NCI-H526 (cell line): ENCODE data around the gene WDFY4.

Experiments used
- DNase-seq, 2 experiments: peaks; one replicate each; lab custom pipeline; 2025; lab: John Stamatoyannopoulos, UW

Gene WDFY4

DNA sequence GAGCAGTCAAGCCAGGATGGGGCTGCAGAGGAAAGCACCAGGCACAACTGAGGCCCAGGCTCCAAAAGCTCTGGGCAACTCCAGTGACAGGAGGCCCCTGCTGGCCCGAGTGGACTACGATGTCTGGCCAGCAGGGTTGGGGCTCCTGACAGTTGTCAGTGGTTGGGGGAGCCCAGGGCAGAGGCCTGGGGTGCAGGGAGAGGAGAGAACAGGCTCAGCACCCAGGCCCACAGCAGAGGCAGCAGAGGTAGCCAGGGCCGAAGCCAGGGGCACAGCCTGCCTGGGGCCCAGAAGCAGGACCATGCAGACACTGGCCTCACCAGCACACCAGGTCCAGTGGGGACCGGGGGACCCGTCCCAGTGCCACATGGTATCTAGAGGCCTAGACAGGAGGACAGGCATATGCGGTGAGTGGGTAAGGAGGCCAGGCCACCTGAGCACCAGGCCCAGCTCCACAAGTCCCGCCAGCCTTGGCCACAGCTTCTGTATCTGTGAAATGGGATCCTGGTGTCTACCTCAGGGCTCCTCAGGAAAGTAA lies 301.0 kb downstream of the WDFY4 start:
- DNase-seq: no peak

DNA sequence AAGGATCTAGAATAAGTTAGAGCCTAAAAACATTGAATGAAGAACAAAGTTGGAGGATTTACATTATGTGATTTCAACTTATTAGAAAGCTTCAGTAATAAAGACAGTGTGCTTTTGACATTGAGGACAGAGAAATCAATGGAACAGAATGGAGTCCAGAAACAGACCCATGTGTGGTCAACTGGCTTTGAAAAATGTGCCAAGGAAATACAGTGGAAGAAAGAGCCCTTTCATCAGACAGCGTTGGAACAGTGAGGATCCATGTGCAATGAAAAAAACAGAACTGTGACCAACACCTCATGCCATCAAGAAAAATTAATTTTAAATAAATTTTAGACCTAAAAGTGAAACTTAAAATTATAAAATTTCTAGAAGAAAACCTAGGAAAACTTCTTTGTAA lies 305.6 kb downstream of the WDFY4 start:
- DNase-seq: no peak

DNA sequence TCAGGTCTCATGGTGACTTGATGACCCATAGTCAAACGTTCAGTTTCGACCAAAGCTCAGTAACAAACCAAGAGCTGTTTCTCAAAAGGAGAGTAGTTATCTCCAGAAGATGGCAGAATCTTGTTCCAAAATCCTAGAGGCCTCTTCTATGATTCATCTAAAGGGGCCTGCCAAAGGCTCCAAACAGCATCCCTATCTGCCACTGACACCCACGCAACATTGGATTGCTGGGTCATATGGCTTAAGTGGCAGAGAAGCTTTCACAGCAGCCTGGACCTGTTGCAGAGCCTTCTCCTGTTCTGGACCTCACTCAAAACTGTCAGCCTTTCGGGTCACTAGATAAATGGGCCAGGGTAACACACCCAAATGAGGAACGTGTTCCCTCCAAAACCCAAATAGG lies 309.0 kb downstream of the WDFY4 start:
- no peak for DNase-seq

DNA sequence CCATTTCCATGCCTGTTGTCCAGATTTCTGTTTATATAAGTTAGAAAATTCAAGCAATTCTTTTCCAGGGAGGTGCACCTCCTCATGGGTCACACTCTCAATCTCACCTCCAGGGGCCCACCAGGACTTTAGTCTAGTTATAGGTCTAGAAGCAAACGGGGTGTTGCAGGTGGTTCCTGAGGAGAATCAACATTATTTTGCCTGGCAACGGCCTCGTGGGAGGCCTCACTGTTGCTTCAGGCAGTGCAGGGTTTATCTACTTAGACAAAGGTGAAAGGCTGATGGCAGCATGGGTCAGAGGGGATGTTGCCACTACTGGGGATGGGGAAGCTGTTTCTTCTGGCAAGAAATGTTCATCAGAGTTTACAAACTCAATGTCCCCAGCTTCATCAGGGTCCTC lies 311.7 kb downstream of the WDFY4 start:
- DNase-seq: no peak

DNA sequence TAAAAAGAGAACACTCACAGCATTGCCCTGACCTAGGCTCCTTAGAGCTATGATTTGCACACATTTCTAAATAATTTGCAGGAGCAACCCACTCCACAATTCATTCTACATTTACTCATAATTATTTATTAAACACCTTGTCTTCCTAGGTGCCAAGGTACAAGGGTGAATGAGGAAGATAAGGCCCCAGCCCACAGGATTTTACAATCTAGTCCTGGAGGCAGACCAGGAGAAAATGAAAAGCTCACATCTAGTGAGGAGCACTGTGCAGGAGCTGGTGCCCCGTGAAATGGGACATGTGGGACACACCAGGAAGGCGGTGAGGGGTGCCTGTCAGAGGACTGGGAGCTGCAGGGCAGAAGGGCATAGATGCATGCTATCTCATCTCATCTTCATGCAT lies 314.7 kb downstream of the WDFY4 start:
- DNase-seq: no peak

DNA sequence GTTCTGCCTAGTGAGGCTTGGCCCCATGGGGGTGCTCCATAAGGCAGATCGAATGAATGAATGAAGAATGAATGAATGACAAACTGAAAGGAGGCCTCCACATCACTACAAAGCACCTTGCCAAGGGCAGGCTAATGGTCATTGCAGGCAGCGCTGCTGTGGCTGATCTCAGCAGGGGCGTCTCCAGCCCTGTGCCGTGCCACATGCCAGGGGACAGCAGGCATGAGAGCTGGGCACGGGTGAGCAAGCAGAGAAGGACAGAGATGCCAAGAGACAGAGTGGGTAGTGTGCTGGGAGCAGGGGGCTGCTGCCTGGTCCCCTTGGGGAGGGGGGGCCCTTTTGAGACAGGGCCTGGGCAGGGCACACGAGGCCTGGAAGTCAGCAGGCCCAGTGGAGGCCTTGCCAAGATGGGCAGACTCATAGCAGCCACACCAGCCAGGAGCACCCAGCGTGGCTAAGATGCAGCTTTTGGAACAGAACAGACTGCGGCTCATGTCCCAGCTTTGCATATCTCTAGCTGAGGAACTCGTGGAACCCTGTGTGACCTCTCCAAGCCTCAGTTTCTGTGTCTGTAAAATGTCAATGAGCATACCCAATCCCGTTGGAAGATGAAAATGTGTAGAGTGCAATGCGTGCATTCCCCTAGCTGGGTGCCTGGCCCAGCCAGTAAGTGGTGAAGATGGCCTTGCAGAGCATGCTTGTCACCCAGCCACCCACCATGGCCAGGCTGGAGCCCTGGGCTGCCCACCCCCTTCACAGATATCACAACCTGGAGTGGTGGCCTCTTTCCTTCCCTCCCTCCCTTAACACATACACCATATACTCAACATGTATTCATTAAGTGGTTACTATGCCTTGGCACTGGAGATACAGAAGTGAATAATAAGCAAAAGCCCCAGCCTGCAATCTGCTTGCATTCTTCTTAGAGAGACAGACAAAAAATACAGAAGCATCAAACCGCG lies 316.0 kb downstream of the WDFY4 start:
- DNase-seq: no peak

DNA sequence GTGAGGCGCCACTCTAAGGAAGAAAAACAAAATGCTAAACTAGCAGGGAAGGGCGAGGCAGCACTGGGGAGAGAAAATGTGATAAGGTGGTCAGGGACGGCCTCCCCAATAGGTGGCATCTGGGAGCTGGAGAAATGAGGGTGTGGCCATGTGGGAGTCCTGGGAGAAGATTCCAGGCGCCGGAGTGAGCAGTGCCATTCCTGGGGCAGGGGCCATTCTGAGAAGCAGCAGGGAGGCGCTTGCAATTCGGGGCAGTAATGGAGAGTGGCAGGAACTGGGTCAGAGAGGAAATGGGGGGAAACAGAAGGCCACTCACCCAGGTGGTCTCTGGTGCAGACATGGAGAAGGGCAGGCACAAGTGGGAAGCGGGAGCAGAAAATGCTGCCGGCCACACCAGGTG lies 316.7 kb downstream of the WDFY4 start:
- DNase-seq: peak in 1 of 2 experiments; percentile 34

DNA sequence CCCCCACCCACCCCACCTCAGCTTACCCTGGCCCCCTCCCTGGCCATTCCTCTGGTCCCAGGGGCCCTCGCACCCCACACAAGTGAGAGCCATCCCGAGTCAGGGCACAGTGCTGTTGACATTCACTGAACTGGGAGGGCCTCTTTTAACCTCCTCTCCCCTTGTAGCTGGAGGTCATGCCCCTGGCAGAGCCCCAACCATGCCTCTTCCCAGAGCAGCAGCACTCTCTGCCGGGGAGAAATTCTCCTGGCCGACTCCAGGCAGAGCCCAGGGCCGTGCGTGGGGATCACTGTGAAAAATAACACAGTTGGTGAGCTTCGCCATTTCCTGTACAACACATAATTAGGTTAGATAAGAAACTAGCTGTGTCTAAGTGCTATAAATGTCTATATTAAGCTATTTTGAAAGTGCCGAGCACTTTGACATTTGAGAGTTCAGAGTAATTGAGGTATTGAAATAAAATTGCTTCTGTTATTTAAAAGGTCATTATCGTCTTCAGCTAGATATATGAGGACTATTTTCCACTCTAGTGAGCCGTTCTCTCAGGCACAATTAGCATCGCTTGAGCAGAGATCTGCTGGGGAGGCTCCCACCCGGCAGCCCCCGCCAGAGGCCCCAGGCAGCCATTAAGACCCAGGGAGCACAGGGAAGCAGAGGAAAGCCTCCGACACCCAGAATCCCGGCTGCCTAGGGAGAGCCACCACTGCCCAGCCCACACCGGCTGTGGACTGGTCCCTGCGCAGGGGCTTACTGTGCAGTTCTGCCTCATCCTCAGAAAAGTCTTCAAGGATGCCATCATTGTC lies 317.4 kb downstream of the WDFY4 start:
- no peak for DNase-seq

DNA sequence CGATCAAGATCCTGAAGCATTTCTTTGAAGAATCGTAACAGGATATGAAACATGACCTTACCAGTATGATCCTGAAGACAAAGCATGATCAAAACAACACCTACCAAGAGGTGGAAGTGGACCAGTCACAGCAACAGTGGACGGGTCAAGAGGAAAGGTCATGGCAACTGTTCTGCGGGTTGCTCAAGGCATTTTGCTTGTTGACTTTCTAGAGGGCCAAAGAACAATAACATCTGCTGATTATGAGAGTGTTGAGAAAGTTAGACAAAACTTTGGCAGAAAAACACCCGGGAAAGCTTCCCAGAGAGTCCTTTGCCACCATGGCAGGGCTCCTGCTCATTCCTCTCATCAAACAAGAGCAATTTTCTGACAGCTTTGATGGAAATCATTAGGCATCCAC lies 320.6 kb downstream of the WDFY4 start:
- DNase-seq: no peak

DNA sequence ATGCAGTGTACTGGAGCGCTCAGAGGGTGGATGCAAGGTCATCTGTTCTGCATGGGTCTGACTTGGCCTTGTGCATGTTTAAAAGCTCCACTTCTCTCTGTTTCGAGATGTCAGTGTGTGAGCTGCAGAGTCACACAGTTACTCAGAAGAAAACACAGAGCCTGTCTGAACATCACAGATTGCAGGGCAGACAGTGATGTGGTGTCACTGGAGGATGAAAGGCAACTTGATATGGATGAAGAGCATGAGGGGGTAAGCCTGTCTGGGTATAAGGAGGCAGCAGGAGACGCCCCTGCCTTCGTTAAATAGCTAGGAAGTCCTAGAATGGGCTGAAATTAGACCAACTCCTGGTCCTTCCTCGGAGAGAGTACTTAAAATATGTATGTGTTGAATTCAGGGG lies 322.5 kb downstream of the WDFY4 start:
- DNase-seq: no peak

DNA sequence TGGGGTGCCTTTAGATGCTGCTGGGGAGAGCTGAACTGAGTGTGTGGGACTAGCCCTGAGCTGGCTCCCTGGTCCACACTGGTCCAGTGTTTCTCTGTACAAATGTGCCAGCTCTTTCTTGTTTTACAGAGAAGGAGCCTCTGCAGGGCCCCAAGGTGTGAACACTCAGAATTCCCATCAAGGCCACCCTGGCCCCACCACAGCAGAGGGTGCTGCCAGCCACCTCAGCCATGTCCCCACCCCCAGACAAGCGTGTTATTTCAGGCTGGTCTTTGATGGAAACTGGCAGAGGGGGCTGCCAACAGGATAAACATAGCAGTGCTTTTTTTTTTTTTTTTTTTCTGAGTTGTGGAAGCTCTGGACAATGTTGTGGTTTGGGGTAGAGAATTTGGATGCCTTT lies 323.4 kb downstream of the WDFY4 start:
- DNase-seq: no peak

DNA sequence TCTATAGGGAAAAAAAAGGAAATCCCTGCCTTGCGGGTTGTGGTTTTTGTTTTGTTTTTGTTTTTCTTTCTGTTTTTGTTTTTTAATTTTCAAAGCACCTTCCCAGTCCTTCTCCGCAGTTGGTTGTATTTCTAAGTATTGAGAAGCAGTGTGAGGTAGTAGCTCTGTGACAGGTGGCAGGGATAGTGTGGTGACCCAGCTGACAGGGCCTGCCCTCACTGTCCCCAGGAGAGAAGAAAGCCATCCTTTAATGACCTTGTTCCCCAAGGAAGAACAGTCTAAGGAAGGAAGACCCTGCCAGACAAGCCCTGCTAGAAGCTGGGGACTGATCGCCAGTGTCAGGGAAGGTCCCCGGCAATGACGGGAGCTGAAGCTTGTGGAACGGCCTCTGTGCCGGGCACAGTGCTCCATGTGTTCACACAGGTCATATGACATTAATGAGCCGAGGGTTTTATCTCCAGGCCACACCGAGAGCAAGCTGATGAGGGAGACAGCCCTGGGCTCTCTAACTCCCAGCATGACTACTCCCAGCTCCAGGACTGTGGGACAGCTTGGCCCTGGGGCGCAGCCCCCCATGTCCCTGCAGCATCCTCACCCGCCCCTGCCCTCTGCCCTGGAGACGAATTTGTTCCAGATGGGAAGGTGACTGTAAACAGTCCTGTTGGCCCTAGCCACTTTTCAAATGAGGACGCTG lies 324.0 kb downstream of the WDFY4 start:
- no peak for DNase-seq

DNA sequence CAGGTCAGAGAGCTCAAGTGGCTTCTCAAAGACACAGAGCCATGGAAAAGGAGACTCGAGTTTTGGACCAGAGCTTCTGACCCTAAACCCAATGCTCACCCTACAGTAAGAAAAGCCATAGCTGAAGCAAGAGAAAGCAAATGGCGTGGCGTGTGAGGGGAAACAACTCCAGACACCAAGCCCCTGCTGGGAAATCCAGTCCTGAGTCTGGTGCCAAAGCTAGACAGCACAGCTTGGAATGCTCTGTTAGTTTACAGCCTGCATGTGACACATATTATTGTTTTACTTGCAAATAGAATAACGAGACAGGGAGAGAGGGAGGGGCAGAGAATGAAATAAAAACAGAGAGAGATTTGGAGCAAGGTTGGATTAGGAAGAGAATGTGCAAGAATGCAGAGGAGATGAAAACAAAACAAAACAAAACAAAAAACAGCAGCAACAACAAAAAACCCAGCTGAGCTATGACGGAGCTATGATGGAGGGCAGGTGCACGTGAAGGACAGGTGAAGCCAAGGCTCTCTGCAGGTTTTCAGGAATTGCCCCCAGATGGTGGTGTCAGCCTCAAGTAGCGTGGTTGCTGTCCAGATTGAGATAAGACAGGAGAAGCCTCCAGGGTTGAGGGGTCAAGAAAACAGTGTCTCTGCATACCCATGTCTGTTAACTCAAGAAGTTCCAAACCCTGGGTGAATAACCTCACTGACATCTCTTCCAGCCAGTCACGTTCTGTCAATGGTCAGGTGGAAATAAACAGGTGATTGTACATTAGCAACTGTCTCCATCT lies 324.7 kb downstream of the WDFY4 start:
- peak in 1 of 2 experiments; percentile 44 for DNase-seq

DNA sequence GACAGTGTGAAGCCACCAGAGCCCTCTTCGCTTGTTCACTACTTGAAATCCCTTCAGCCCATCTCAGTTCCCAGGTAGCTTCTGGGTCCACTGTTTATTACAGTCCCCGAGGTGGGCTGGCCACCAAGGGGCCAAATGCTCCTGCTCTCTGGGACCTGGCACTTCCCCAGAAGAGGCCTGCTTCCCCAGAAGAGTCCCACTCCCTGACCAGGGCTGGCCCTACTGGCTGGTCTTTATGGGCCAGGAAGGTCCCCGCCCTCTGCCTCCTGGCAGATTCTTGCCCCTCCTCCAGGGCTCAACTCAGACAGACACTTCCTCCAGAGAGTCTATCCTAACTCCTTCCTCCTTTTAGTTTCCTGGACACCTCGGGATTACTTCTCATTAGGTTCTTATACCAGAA lies 325.6 kb downstream of the WDFY4 start:
- DNase-seq: no peak

DNA sequence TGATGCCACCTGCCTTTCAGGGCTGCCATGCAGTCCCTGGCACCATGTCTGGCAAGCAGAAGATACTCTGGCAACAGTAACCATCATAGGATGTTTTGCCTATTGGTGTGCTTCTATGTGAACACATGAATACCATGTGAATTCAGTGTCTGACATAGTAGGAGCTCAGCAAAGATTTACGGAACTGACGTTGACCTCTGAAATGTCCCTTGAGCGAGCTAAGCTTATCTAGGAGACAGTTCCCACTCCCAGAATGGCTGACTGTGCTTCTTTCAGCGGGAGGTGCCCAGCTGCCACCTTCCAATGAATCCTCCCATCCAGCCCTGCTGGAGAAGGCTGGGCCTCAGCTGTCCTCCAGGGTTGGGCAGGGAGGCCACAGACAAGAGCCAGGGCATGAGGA lies 326.2 kb downstream of the WDFY4 start:
- DNase-seq: no peak

DNA sequence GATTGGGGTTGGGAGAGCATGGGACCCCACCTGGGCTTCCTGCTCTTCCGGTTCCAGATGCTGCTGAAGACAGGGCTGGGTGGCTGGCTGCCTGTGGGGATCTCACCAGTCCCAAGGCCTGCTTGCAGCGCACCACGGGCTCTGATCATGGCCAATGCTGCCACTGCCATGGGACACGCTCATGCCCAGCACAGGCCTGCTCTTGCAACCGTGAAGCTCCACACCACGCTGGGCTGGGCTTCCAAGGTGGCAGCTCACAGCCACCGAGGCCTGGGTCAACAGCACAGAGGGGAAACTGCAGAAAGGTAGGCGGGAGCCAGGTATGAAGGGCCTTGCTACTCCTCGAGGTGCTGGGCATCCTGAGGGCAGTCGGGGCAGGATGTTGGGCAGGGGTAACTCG lies 327.1 kb downstream of the WDFY4 start:
- DNase-seq: no peak

DNA sequence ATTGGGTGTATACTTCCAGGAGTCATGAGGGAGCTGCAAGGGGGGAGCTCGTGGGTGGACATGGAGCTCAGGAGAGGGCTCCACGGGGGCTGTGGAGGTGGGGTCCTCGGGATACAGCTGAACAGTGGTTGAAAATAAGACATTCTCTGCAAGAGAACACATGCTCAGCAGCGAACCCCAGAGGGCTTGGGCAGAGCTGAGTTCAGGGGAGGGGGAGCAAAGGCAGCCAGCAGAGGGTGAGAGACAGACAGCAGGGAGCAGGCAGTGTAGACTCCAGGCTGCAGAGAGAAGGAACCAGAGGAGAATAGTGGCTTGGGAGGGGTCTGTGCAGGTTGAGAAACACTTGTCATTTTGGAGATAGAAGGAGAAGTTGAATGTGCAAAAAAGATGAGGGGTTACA lies 327.9 kb downstream of the WDFY4 start:
- no peak for DNase-seq

DNA sequence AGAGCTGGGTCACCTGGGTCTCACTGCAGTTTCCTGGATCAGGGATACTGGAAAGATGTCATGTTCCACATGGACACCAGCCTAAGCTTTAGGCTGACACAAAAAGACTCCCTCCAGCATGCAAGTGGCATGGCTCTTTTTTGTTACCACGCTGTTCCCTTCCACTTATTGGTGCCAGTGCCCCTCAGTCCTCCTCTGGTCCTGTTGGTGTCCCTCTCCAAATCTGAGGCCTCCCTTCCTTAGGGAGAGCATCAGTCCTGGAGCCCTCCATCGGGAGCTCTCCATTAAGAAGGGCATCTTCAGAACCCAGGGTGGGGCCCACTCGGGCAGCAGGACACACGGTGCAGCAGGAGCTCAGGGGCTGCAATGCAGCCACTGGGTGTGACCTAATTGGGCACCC lies 331.0 kb downstream of the WDFY4 start:
- DNase-seq: no peak

DNA sequence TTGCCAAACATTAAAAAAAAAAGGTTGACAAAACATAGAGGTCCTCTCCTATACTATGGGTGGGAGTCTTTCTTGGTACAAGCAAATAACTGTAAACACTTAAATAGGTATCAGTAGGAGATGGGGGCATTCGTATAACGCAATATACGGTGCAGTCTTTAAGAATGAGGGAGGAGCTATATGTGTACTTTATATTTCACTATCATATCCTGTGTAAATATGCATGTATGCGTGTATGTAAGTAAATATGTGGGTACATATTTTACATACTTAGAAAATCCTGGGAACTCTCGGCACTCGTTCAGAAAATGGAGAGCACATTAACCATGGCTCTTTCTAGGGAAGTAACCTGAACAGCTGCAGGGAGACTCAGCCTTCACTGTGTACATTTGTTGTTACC lies 337.0 kb downstream of the WDFY4 start:
- no peak for DNase-seq

DNA sequence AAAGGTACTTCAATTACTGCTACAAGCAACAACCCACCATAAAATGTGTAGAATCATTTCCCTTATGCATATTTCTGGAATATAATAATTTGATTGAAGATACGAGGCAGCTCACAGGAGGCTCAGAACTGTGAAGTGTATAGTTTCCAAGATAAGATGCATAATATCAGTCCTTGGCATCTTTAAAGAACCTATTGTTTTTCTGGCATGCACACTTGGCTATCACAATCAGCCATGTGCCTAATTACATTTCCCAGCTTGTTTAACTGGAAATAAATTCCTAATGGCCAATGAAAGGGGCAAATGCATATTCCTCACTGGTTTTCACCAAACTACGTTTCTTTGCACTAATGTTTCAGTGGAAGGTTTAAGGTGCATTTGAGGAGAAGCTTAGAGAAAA lies 338.4 kb downstream of the WDFY4 start:
- DNase-seq: no peak

DNA sequence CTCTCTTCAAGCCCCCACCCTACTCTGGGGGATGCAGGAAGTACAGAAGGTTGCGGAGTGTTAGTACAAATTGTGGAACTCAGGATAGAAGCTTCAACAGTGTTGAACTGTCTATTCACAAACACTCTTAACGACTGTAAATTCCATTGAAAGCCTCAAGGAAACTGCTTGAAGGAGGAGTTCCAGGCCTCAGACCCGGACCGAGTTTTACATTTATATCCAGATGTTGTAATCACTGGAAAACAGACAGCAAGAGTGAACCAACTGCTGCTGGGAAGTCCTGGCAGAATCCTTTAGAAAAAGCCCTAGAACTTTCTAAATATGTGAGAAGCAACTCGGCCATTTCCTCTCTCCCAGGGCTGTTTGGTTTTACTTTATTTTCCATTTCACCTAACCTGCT lies 339.1 kb downstream of the WDFY4 start:
- DNase-seq: no peak

DNA sequence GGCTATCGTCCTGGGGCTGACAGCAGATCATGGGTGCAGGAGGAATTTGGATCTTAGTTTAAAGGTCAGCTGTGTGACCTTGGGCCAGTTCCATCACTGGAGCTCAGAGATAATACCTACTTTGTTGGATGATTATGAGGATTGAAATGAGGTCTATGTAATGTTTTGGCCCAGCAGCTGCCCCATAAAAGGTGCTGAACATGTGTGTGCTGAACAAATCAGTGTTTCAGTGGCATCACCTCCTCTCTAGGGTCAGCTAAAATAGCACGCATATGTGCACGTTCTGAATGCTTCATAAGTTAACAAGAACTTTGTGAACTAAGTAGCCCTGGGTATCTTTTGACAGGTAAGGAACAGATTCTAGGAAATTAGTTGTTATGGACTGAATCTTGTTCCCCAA lies 339.8 kb downstream of the WDFY4 start:
- DNase-seq: no peak
